Fibroblast of skin of right biceps (primary cell): ENCODE results near the gene FHIT.
"Not testable (repeated sequence)": the region's sequence is repeated elsewhere in the genome, so short reads cannot be mapped to it uniquely, and the experiment has no call there.

Source experiments
- DNase-seq: peaks from one replicate; pipeline ENCODE4 v3.0.0-alpha.2; 2013

Gene FHIT

DNA sequence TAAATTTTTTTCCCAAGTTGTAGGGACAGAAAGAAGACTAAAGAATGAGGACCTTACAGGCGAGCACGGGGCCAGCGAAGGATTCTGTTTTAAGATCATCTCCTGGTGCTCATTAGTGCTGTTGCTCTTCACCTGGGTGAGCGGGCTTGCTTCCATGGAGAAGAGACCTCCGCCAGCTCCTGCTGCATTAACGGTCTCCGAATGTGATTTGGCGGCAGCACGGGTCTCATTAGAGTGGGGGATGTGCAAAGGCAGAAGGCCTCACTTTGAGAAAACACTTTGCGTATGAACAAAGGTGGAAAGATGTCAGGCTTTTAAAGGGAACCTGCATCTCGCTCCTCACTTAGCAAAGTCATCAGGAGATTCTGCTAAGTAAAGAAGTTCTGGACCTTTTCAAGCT, 1448.0 kb downstream of the FHIT start:
- DNase-seq = no peak

DNA sequence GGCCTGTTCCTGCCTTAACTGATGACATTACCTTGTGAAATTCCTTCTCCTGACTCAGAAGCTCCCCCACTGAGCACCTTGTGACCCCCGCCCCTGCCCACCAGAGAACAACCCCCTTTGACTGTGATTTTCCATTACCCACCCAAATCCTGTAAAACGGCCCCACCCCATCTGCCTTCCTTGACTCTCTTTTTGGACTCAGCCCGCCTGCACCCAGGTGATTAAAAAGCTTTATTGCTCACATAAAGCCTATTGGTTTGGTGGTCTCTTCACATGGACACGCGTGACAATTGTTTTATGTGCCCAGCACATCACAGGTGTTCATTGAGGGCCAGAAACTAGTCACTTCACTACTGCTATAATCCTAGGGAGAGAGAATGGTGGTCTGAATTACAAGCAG, 1448.8 kb downstream of the FHIT start:
- DNase-seq = not testable (repeated sequence)

DNA sequence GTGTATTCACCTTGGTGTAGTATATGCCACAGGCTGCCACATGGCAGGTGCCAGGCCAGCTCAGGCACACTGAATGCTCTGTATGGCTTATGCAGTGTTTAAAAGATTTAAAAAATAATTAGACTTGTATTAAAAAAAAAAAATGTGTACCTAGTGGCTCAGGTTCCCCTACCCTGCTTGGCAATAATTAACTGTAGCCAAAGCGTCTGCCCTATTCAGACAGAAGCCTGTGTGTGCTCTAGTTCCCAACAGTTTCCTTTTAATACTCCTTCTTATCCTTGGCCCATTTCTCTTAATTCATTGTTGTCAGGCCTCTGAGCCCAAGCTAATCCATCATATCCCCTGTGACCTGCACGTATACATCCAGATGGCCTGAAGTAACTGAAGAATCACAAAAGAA, 1449.2 kb downstream of the FHIT start:
- DNase-seq = no peak

DNA sequence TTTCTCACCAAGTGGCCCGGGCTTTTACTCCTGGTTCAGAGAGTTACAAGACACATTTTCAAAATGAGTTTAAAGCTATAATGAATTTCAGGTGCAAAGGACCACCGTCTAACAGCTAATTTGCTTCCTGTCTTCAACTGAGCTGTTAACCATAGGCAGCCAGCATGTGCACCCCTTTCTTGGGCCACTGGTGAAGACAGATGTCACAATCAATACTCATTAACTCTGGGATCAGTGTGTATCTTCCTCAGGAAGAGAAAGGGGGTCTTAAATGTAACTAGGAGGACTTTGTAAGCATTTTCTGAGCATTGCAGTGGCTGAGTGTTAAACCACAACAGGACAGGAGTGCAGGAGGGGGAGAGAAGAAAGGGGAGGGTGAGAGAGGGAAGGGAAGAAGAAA, 1450.8 kb downstream of the FHIT start:
- no peak for DNase-seq

DNA sequence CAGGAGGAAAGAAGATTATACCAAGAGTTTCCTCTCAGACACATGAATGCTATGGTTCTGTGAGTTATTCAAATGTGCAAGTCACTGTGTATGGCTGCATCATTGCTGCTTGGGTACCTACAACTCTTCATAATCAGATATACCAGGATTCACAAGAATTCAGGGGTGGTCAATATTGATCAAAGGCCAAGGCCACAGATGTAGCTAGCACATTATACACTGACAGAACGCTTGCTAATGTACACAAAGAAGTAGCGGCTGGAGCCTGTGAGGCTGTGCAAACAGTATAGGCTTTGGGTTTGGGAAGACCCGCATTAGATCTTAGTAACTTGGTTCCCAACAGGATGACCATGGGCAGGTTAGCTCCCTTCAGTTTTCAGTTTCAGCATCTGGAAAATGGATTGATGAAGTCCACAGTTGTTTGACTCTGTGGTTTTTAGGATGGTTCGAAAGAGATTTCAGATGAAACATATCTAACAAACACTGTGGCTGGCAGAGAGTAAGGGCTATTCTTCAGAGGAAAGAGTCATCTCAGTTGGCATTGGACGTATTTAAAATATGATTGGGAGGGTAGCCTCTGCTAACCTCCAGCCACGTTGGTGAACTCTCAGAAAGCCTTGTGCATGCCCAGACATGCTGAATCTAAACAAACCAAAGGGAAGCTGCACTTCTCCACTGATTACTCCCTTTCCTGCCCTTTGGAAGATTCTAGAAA, 1452.7 kb downstream of the FHIT start:
- DNase-seq = no peak

DNA sequence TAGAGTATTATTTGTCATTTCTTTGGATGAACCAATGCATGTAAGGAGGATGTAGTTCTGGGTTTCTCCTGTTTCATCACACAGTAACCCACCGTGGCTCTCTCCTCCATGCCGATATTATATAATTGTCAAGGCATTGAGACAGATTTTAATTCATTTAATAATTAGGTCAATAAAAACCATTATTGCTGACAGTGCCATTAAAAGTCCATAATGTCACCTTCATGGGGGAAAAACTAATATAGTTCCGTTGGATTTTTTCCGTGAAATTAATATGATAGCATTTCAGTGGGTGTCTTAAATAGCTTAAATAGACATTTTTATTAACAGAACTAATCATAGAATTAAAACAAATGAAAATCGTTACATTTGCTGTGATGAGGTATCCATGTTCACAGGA, 1453.7 kb downstream of the FHIT start:
- no peak for DNase-seq

DNA sequence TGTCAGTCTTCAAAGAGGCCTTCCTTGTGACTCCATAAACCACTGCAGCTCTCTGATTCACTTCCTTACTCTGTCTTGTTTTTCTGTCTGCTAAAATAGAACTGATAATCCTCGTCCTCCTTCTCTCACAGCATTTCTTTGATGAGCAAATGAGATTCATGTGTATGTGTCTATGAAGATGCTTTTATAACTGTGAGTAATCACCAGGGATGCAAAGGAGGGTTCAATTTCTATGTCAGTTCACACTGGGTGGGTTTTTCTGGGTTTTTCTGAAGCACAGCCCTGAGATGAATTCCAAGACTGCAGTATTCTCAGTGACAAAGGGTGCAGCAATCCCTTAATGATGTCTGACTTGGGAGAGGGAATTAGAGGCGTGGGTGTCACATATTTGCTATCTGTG, 1454.8 kb downstream of the FHIT start:
- DNase-seq = peak; percentile 70

DNA sequence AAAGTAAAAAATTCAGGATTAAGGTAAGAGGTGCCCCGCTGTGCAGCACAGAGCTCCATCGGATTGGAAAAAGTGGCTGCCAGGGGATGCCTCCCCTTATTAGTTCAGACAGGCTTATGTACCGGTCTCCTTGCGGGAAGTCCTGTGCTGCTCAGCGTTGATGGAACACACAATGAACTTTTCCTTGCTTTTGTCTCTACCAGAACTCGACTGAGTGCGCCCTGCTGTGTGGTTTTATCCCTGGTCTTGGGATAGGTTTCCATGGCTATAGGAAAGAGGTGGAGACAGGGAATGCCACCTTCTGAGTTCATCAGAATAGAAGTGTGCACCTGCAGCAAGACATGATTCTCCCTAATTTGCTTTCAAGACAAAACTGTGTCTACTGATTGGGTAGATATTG, 1455.5 kb downstream of the FHIT start:
- no peak for DNase-seq

DNA sequence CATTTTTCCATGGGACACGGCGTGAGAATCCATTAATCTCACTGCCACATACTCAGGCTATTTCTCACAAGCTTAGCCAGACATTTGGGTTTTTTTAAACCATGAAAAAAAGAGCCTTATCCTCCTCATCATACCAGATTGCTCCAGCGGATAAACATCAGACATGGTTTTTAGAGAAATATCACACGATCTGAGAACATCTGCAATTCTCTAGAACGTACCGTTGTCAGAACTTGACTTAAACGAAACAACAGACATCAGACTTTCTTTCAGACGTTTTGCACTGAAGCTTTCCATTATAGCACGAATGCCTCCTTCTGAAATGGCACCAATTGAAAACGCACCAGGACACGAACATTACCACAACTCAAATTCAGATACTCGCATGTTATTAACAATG, 1457.3 kb downstream of the FHIT start:
- no peak for DNase-seq

DNA sequence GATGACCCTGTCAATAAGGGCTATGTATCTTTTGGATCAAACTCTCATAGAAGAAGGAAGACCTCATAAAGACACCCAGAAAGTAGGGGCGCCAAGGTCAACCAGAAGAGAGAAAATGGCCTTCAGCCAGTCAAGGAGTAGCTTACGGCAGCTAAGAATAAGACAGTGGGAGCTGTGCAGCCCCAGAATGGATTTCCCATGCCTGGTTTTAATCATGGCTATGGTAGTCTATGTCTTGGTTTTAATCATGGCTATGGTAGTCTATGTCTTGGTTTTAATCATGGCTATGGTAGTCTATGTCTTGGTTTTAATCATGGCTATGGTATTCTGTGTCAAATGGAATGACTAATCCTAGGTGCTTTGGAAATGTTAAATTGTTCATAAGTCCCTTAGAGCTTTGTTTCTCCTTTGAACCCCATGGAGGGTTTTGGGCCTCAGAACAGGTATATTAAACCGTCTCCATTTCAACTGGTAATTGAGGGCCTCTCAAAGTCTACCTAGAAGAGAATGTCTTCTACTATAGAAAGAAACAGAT, 1459.4 kb downstream of the FHIT start:
- no peak for DNase-seq

DNA sequence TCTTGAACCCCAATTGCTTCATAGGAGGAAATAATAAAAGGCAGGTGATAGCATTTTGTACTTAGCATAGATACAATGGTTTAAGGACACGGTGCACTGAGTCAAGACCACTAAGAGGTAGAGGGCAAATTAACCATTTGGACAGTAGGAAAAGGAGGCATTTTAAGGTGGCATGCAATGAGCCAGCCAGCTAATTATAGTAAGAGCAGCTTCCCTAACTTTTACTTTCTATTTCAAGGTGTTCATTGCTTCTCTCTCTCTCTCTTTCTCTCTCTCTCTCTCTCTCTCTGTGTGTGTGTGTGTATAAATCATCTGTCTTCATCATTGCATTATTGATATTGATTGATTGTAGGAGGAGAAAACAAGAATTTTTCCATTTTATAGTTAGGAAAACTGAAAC, 1461.0 kb downstream of the FHIT start:
- DNase-seq = no peak

DNA sequence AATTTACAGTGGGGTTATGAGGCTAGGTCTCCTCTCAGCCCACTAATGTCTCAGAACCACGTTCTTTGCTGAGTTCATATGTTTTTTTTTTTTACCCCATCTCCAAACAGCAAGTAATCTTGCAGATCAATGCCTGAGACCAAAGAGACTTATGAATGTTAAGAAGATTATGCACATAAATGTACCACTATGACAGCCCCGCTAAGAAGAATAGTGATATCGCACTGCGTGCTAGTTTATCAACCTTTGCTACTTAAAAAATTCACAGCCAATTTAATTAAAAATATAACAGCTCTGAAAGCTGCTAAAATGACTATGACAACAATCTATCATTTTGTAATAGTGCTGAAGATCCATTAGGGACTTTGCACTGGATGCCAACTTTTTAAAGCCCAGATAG, 1462.5 kb downstream of the FHIT start:
- no peak for DNase-seq

DNA sequence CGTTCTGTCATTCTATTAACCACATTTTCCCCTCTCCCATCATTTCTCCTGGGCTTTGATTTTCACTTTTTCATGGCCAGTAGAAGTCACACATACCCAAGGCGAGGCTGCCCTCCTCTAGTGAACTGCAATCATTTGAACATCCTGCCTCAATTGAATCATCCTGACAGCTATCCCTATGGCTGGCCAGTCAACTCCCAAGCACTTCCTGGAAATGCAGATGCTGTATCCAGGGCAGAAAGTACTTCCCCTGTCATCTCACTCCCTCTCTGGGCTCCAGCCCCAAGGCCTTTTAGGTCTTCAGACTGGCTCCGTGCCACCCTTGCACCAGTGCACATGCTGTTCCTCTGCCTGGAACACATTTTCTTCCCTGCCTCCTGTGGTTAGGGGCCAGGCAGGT, 1463.1 kb downstream of the FHIT start:
- no peak for DNase-seq

DNA sequence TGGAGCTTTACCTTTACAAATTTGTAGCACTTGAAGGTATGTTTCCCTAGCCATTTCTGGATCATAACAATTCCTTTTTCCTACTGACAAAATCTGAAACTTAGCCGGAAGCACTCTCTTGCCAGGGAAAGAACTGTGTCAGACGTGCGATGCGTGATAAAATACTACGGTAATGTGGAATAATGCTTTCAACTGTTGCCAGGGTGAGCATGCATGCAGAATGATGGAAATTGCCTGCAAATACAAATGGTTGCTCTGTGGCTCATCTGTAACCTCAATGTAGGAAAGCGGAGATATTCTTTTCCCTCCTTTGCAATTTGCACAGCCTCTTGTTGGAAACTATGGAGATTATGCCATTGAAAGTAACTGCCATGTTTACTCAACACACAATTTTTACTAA, 1464.9 kb downstream of the FHIT start:
- DNase-seq = no peak

DNA sequence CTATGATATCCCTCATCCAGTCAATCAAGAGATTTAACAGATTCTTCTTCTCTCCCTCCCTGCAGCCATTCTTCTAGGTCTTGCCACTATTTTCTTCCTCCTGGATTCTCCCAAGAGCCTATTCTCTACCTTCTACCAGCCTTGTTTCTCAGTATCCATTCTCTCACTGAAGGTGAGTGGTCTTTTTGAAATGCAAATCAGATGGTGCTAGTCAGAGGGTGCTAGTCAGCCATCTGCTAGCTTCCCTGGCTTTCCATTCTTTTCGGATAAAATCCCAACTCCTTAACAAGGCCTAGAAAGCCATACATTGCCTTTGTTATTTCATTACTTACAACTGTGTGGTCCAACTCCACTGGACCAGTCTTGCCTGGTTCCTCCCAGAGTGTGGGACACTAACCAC, 1467.1 kb downstream of the FHIT start:
- DNase-seq = no peak

DNA sequence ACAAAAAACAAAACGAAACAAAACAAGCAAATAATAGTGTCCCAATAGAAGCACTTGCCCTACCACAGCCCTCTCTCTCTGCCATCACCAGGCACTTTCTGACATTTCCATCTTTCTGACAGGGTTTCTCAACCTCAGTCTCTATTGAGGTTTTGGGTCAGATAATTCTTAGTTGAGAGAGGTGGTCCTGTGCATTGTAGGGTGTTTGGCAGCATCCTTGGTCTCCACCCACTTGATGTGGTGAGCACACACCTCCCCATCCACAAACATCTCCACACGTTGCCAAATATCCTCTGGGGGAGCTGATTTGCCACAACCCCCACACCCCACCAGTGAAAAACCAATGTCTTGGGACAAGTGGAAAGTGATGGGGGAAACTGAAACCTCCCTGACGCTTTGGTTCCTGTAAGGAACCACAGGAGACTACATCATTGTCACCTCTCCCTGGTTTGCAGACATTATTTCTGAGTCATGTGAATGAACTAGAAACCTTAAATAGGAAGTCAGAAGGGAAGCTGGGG, 1467.7 kb downstream of the FHIT start:
- no peak for DNase-seq

DNA sequence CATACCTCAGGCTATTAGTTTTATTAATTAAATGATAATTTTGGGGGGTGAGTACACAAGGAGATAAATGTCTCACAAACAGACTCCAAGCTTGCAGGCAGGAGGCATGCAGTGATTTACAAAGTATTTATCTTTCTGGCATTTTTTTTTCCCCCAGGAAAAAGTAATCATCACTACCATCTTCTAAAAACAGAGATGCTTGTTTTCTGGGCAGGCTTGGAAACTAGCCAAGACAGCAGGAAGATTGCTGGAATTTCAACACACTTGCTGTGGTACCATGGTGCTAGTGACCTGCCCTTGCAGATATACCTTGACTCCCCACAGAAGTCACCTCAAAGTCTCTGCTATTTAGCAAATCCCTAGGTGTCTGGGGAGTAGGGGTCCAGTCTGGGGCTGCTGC, 1468.6 kb downstream of the FHIT start:
- DNase-seq = no peak

DNA sequence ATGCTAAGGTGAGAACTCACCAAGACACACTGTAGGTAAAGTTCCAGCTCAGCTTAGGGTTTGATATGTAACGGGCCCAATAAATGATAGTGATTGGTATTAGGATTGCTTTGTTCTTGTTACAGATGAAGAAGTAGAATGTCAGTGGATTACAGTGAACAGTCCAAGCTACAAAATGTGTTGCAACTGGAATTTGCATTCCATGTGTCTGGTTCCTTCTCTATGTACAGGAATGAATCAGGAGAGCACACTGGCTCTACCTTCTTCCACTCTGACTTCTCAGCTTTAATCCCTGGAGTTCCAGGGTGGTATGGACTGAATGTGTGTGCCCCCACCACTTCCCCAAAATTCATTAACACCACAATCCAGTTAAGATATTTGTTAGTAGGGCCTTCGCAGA, 1471.0 kb downstream of the FHIT start:
- no peak for DNase-seq

DNA sequence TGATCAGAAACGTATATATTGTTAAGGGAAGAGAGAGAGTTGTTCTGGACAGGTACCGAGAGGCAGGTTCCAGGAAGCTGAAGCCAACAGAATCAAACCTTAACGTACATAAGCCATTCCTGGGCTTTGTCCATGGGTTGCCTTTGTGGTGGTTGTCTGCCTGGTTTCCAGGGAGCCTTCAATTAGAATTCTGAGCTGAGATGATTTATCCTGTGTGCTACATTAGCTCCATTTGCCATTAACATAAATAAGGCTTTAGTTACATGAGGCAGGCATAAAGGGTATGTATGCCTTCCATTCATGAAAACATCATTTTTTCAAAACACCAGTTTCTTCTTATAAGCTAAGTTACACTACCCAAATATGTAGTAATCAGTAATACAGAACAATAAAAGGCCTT, 1472.0 kb downstream of the FHIT start:
- no peak for DNase-seq

DNA sequence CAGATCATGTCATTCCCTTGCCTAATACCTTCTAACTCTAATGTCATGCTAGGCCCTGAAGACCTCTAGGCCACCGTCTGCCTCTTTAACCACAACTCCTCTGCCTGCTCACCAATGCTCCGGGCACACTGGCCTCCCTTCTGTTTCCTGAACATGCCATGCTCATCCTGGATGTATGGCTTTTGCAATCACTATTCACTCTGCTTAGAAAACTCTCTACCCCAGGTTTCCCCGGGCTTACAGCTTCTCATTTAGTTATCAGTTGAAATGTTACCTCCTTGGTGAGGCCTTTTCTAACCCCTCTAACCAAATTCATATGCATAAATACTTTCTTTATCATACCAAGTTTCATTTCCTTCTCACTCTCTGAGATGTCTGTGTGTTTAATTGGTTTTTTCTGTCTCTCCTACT, 1473.6 kb downstream of the FHIT start:
- no peak for DNase-seq

DNA sequence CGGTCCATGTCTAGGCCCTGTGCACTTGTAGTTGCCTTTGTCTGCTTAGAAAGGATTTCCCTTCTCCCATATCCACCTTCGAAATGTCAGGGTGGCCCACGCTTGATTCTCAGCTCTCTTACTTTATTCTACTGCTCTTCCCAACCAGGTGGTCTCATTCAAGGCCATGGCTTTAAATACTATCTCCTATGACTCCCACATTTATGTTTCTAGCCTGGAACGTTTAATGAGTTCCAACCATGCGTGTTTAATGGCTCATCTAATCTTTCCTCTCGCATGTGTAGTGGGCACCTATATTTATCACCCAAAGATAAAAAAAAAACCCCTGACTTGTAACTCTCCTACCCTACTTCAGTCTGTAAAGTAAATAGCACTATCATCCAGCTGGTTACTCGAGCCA, 1474.2 kb downstream of the FHIT start:
- DNase-seq = no peak

DNA sequence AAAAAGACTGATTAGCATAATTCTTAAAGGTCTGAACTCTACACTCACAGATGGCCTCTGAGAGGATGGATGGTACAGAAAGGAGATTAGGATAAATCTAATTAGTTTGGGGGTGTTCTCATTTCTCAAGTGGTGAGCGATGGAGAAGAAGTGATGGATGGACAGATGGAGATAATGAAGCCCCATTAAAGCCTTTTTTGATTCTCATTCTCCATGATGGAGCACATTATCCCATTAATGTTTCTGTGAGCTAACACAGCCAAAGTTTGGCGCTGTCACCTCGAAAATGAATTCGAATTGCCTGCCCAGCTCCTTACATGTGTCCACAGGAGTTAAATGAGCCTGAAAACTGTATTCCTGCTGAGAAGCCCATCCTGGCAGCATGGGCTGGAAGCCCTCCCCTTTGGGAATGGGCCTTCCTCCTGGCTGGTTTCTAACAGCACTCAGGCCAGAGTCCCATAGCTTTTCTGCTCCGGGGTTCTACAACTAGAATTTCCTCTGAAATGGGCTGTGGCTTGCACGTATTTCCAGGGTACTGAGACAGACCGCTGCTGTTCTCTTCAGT, 1475.4 kb downstream of the FHIT start:
- no peak for DNase-seq

DNA sequence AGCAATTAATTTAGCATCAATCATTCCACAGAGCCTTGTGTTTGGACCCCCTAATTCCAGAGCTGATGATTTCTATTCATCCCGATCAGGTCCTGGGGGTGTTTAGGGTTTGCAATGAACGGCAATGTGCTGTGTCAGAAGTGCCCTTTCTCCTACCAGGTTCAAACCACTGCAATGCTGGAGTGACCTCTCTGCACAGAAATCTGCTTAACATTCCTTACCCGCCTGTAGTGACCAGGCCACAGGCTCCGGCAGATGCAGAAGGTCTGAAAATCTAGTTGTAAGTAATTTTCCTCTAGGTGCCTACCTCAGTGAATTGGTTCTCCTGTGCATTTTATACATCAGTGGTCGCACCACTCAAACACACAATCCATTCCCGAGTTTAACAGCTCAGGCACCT, 1476.1 kb downstream of the FHIT start:
- DNase-seq = no peak

DNA sequence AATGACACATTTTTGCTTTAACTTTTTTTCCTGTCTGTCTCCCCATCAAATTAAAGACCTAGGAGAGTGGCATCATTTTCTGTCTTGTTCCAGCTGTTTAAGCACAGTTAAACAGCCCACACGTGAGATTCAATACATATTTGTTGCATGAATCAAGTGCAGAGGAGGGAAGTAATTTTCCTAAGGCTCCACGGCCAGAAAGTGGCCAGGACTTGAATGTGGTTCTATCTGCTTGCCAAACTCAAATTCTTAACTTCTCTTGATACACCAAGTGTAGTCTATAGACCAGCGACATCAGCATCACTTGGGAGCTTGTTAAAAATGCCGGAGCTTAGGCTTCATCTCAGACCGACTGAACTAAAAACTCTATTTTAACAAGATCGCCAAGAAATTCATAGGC, 1476.6 kb downstream of the FHIT start:
- peak; percentile 87 for DNase-seq

DNA sequence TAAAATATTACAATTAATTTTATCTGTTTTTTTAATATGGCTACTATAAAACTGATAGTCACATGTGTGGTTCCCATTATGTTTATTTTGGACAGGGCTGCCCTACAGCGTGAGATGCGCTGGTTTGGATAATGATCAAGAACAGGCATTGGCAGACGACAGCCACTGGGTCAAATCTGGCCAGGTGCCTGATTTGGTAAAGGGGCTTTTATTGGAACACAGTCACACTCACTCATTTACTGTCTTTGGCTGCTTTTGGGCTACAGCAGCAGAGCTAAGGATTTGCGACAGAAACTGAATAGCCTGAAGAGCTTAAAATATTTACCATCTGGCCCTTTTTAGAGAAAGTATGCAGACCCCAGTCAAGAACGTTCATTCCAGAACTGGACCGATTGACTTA, 1477.3 kb downstream of the FHIT start:
- DNase-seq = no peak
